ENCODE measurements around the gene CHST14. TPM values are rescaled to one million over a fixed set of nuclear protein-coding genes. Genes with fewer than 3 reads are reported as not detected.

The CHST14 gene
- total RNA-seq, 1 donor from 2014 or later: 25.7 TPM

DNA sequence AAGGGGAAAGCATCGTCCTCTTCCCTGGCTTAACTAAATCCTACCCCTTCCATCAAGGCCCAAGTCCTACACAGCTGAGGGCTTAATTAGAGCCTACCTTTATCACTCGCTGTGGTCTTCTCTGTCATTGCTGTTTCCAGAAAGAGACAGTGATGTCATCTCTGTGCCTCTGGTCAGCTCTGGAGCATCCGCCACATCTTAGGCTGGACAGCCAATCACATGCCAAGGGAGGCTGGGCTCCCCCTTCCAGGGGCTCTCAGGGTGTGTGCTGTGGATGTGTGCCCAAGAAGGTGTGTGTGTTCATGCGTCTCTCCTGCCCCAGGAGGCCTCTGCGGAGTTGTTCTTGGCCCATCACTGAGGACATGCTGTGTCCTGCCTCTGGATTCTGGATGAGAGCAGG, 42.8 kb downstream of the CHST14 start:
- H3K4me1 Mint-ChIP-seq (ENCODE audit: low read depth, unreplicated experiment): peaks cover 6% of the 10 kb centered on the region
- TF ChIP-seq CTCF (IDR thresholded peaks at IDR 0.05; ENCODE audit: insufficient read depth, low read depth, low read length): no peak
- TF ChIP-seq EZH2 (IDR thresholded peaks at IDR 0.05; ENCODE audit: insufficient read depth, low read length): no peak
- Histone ChIP-seq H3K4me1 (ENCODE audit: insufficient read depth, low read length) (peaks cover 7% of the 10 kb centered on the region), H3K27ac (ENCODE audit: low read depth, low read length) (no peak overlapping the region), H3K4me3 (ENCODE audit: insufficient read depth, low read depth, low read length) (no peak overlapping the region), H3K79me2 (ENCODE audit: insufficient read depth, low read length) (no peaks in the 10 kb centered on the region), H3K9me3 (ENCODE audit: insufficient read depth, low read depth, low read length) (no peaks in the 10 kb centered on the region), H4K20me1 (ENCODE audit: insufficient read depth, low read length) (no peaks in the 10 kb centered on the region), H3K4me2 (ENCODE audit: low read length) (no peak overlapping the region), H3K27me3 (ENCODE audit: insufficient read depth, low read length) (peaks cover 27% of the 10 kb centered on the region), H3K9ac (ENCODE audit: low read length) (no peak overlapping the region), H2AFZ (ENCODE audit: low read depth, low read length) (no peak overlapping the region), H3K36me3 (ENCODE audit: insufficient read depth, low read length) (no peaks in the 10 kb centered on the region)
- H3K36me3 Mint-ChIP-seq (ENCODE audit: low read depth, unreplicated experiment): no peaks in the 10 kb centered on the region
- H3K4me3 Mint-ChIP-seq (ENCODE audit: unreplicated experiment): no peak overlapping the region
- no peak for DNase-seq (ENCODE audit: low read depth)
- peaks cover 34% of the 10 kb centered on the region for H3K27me3 Mint-ChIP-seq (ENCODE audit: low read depth, unreplicated experiment)
- no peaks in the 10 kb centered on the region for H3K9me3 Mint-ChIP-seq (ENCODE audit: unreplicated experiment)
- no peak overlapping the region for H3K27ac Mint-ChIP-seq (ENCODE audit: unreplicated experiment)
- no peak for FAIRE-seq

DNA sequence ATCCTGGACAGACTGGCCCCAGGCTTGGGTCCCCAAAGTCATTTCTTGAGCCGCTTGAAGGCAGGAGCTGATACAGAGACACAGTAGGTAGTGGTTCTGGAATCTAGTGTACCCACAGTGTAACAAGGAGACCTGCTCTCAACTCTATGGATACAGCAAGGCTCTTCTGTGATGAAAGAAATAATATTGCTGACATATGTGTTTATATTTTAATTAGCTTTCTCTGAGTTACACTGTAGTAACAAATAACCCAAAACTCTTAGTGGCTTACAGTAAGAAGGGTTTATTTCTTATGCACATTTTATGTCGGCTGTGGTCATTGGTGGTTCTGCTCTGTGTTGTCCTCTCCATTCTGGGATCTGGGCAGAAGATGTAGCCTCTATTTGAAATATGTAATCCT, 45.5 kb downstream of the CHST14 start:
- DNase-seq (ENCODE audit: low read depth): no peak
- H3K4me2 ChIP-seq (ENCODE audit: low read length): no peak overlapping the region
- TF ChIP-seq EZH2 (IDR thresholded peaks at IDR 0.05; ENCODE audit: insufficient read depth, low read length) (no peak), CTCF (IDR thresholded peaks at IDR 0.05; ENCODE audit: insufficient read depth, low read depth, low read length) (no peak)
- no peak overlapping the region for H3K27ac Mint-ChIP-seq (ENCODE audit: unreplicated experiment)
- FAIRE-seq: no peak
- H3K4me1 Mint-ChIP-seq (ENCODE audit: low read depth, unreplicated experiment): peaks cover 6% of the 10 kb centered on the region
- H4K20me1 ChIP-seq (ENCODE audit: insufficient read depth, low read length): no peaks in the 10 kb centered on the region
- no peaks in the 10 kb centered on the region for H3K36me3 Mint-ChIP-seq (ENCODE audit: low read depth, unreplicated experiment)
- peaks cover 20% of the 10 kb centered on the region for H3K27me3 Mint-ChIP-seq (ENCODE audit: low read depth, unreplicated experiment)
- peaks cover 14% of the 10 kb centered on the region for H3K27me3 ChIP-seq (ENCODE audit: insufficient read depth, low read length)
- no peak overlapping the region for H2AFZ ChIP-seq (ENCODE audit: low read depth, low read length)
- no peaks in the 10 kb centered on the region for H3K36me3 ChIP-seq (ENCODE audit: insufficient read depth, low read length)
- peaks cover 4% of the 10 kb centered on the region for H3K4me1 ChIP-seq (ENCODE audit: insufficient read depth, low read length)
- H3K9ac ChIP-seq (ENCODE audit: low read length): no peak overlapping the region
- H3K79me2 ChIP-seq (ENCODE audit: insufficient read depth, low read length): no peaks in the 10 kb centered on the region
- H3K9me3 ChIP-seq (ENCODE audit: insufficient read depth, low read depth, low read length): no peaks in the 10 kb centered on the region
- H3K27ac ChIP-seq (ENCODE audit: low read depth, low read length): no peak overlapping the region
- H3K4me3 Mint-ChIP-seq (ENCODE audit: unreplicated experiment): no peak overlapping the region
- H3K4me3 ChIP-seq (ENCODE audit: insufficient read depth, low read depth, low read length): no peak overlapping the region
- no peaks in the 10 kb centered on the region for H3K9me3 Mint-ChIP-seq (ENCODE audit: unreplicated experiment)

Other genes with a start within 250 kb of the CHST14 start
- gene PAK6, start 231.9 kb upstream of the CHST14 start, total RNA-seq: 0.38 and 1.1 TPM in 2 replicates
- gene ANKRD63, start 187.9 kb upstream of the CHST14 start, total RNA-seq: not detected in 2 replicates
- gene PLCB2, start 163.0 kb upstream of the CHST14 start, total RNA-seq: 1.7 and 3.7 TPM in 2 replicates
- gene INAFM2, start 147.3 kb upstream of the CHST14 start, total RNA-seq: 39.2 and 41.2 TPM in 2 replicates
- 9.8 and 10.1 TPM in 2 replicates for gene CCDC9B, start 130.0 kb upstream of the CHST14 start, total RNA-seq
- not detected in 2 replicates for gene PHGR1, start 120.0 kb upstream of the CHST14 start, total RNA-seq
- gene DISP2, start 112.8 kb upstream of the CHST14 start, total RNA-seq: 1.5 and 3.7 TPM in 2 replicates
- gene KNSTRN, start 88.3 kb upstream of the CHST14 start, total RNA-seq: 32.9 and 37.8 TPM in 2 replicates
- 53.6 and 55.1 TPM in 2 replicates for gene IVD, start 65.2 kb upstream of the CHST14 start, total RNA-seq
- gene BAHD1, start 30.0 kb upstream of the CHST14 start, total RNA-seq: 30.4 and 32.2 TPM in 2 replicates
- 24.3 and 31.4 TPM in 2 replicates for gene CCDC32, start 94.1 kb downstream of the CHST14 start, total RNA-seq
- gene RPUSD2, start 98.3 kb downstream of the CHST14 start, total RNA-seq: 10.9 and 12.2 TPM in 2 replicates
- gene KNL1, start 123.3 kb downstream of the CHST14 start, total RNA-seq: 2.0 and 3.3 TPM in 2 replicates
- 3.6 and 5.6 TPM in 2 replicates for gene RAD51, start 224.2 kb downstream of the CHST14 start, total RNA-seq